Kidney (tissue), 14 donors: Measurements from ENCODE around the gene MT1A. TPM values are rescaled to one million over a fixed set of nuclear protein-coding genes. Genes with fewer than 3 reads are reported as not detected.
"Not testable (repeated sequence)": the region's sequence is repeated elsewhere in the genome, so short reads cannot be mapped to it uniquely, and the experiment has no call there.

ENCODE experiments used
- DNase-seq, 5 donors: peaks; one replicate each; pipeline ENCODE4 v3.0.0-alpha.2; 2013 to 2020
- FAIRE-seq: peaks from 2 replicates; lab custom pipeline; 2012; peaks lifted over from hg19 to GRCh38; lab: Jason Lieb, UNC
- H3K27ac ChIP-seq, 2 donors: one replicate each; pipeline ENCODE4 v1.7.0; 2013; ENCODE audit warnings: low read depth in 2 of 2, low read length in 2 of 2, inconsistent platforms in 1 of 2
- H3K27me3 ChIP-seq: one replicate; pipeline ENCODE4 v1.7.1; 2013; ENCODE audit warnings: low read length, inconsistent platforms; ENCODE audit not compliant: control insufficient read depth, insufficient read depth
- H3K36me3 ChIP-seq, 3 donors: one replicate each; pipeline versions ENCODE4 v1.7.0 to v1.7.1; 2013; ENCODE audit warnings: low read length in 3 of 3, control low read depth in 1 of 3, inconsistent platforms in 1 of 3; ENCODE audit not compliant: insufficient read depth in 3 of 3, control insufficient read depth in 2 of 3
- H3K4me1 ChIP-seq, 3 donors: one replicate each; pipeline versions ENCODE4 v1.7.0 to v1.7.1; 2013; ENCODE audit warnings: low read length in 3 of 3, inconsistent platforms in 1 of 3, low read depth in 1 of 3; ENCODE audit not compliant: control insufficient read depth in 2 of 3, insufficient read depth in 2 of 3
- H3K4me3 ChIP-seq, 3 donors: one replicate each; pipeline versions ENCODE4 v1.7.0 to v1.8.1; 2013; ENCODE audit warnings: low read length in 3 of 3, control low read depth in 1 of 3, inconsistent platforms in 1 of 3
- H3K9ac ChIP-seq, 3 donors: one replicate each; pipeline versions ENCODE4 v1.7.0 to v1.7.1; 2013; ENCODE audit warnings: low read length in 3 of 3, control low read depth in 1 of 3, inconsistent platforms in 1 of 3
- H3K9me3 ChIP-seq, 3 donors: one replicate each; pipeline versions ENCODE4 v1.7.0 to v1.7.1; 2013; ENCODE audit warnings: low read length in 3 of 3, control low read depth in 1 of 3, inconsistent platforms in 1 of 3; ENCODE audit not compliant: control insufficient read depth in 2 of 3, insufficient read depth in 1 of 3
- CTCF ChIP-seq: IDR thresholded peaks from 3 replicates; pipeline ENCODE4 v1.5.1; 2012; ENCODE audit warnings: mild to moderate bottlenecking, moderate library complexity, borderline replicate concordance; ENCODE audit not compliant: insufficient read depth; ENCODE audit errors: extremely low read depth
- intact Hi-C: fragments of 100-400 bp; cut with DNase I; formaldehyde crosslinking; loops from one replicate; pipeline ENCODE4 v1.11.1; 2022
- polyA plus RNA-seq: library from polyadenylated mRNA; stranded (reverse); fragments of 350-450 nt; fragmentation: Illumina TruSeq; extraction: RNeasy Lipid Tissue Mini Kit (QIAGEN cat#74804); gene quantifications from one replicate; pipeline ENCODE4 v1.2.3, GENCODE V29; 2014; ENCODE audit warnings: low read depth, low replicate concordance; ENCODE audit not compliant: insufficient read depth
- total RNA-seq: library from RNA; stranded (reverse); fragmentation: NEBNext Ultra II Directional; extraction: Animal tissue kit (Norgen Biotek cat#: 25700); gene quantifications from one replicate; pipeline ENCODE4 v1.2.1, GENCODE V29; 2021
- donor health status: control.
- donor health status: control.
- donor health status: control.
- donor health status: control.
- donor health status: control.
- donor health status: DM: yes; HTN: yes; CAD: no.
- donor health status: Normal renal cell carcinoma (clear cell type).

The MT1A gene
- total and polyA plus RNA-seq, 2 donors from 2014 or later = 3.1 to 19.8 TPM

- no peak for FAIRE-seq
- TF ChIP-seq CTCF = no peak
- Histone ChIP-seq H3K9ac (peak within 1 kb of the TSS in 2 of 3 donors; percentile 28 to 51), H3K36me3 (no peaks in the 10 kb centered on the region), H3K27me3 (peaks cover 61% of the 10 kb centered on the region), H3K4me3 (peak within 1 kb of the TSS in 2 of 3 donors; percentile 71 to 76), H3K9me3 (no peaks in the 10 kb centered on the region), H3K4me1 (peaks cover 0 to 8% (median 0%) of the 10 kb centered on the region in 3 donors), H3K27ac (peak within 1 kb of the TSS; percentile 8 to 22)
- no peak for DNase-seq
- intact Hi-C loops = no loop called here
Observed at GRCh38 chr16:56669005-56669839, 30.8 kb downstream of the MT1A start, which contains the start of gene MT1H. Gene MT1H (plus strand): TSS chr16:56669814. CDS start chr16:56669885, 71 bp downstream.

- no peak for TF ChIP-seq CTCF
- Histone ChIP-seq H3K27ac (no peak overlapping the region), H3K4me1 (peaks cover 0 to 8% (median 0%) of the 10 kb centered on the region in 3 donors), H3K9me3 (no peaks in the 10 kb centered on the region), H3K9ac (no peak overlapping the region), H3K36me3 (no peaks in the 10 kb centered on the region), H3K4me3 (peak overlapping the region in 2 of 3 donors; percentile 65 to 76), H3K27me3 (peaks cover 58% of the 10 kb centered on the region)
- FAIRE-seq = no peak
- DNase-seq = no peak
- intact Hi-C loops = no loop called here
Observed at GRCh38 chr16:56669840-56670619, 31.6 kb downstream of the MT1A start.

GRCh38 chr16:56670620-56670934, 32.1 kb downstream of the MT1A start:
- no peak for FAIRE-seq

GRCh38 chr16:56671691-56672090, 33.2 kb downstream of the MT1A start:
- H3K4me1 ChIP-seq, H3K9me3 ChIP-seq, DNase-seq, H3K36me3 ChIP-seq, H3K9ac ChIP-seq, intact Hi-C loops, H3K4me3 ChIP-seq, FAIRE-seq, H3K27ac ChIP-seq: not testable (repeated sequence)
- peaks cover 62% of the 10 kb centered on the region for H3K27me3 ChIP-seq

More at GRCh38 chr16:56670620-56670934, 32.1 kb downstream of the MT1A start:
- no peak for TF ChIP-seq CTCF
- Histone ChIP-seq H3K4me1 (peaks cover 0 to 8% (median 0%) of the 10 kb centered on the region in 3 donors), H3K9me3 (no peaks in the 10 kb centered on the region), H3K36me3 (no peaks in the 10 kb centered on the region), H3K27me3 (peaks cover 64% of the 10 kb centered on the region), H3K27ac (peak overlapping the region in 1 of 2 donors; percentile 28), H3K9ac (no peak overlapping the region), H3K4me3 (peak overlapping the region in 2 of 3 donors; percentile 65 to 76)
- intact Hi-C loops = no loop called here
- no peak for DNase-seq

- H3K9ac ChIP-seq, H3K4me3 ChIP-seq, intact Hi-C loops, H3K36me3 ChIP-seq, DNase-seq, H3K27ac ChIP-seq, H3K9me3 ChIP-seq, H3K4me1 ChIP-seq, FAIRE-seq: not testable (repeated sequence)
- H3K27me3 ChIP-seq = peaks cover 57% of the 10 kb centered on the region
Observed at GRCh38 chr16:56672171-56672570, 33.7 kb downstream of the MT1A start.
